Astrocyte (in vitro differentiated cells and primary cell): ENCODE results near the gene KBTBD13. TPM values are rescaled to one million over a fixed set of nuclear protein-coding genes. Genes with fewer than 3 reads are reported as not detected.

Source experiments
- DNase-seq: peaks from one replicate; pipeline ENCODE4 v3.0.0-alpha.2; 2010; ENCODE audit warnings: low read depth
- FAIRE-seq: peaks from 2 replicates; lab custom pipeline; 2011; peaks lifted over from hg19 to GRCh38; lab: Jason Lieb, UNC
- H2AFZ ChIP-seq: 2 replicates; pipeline ENCODE4 v1.6.0; 2012; ENCODE audit warnings: low read depth, low read length, inconsistent platforms
- H3K27ac ChIP-seq: 2 replicates; pipeline ENCODE4 v1.5.1; 2011; ENCODE audit warnings: low read depth, low read length, inconsistent platforms
- H3K27me3 ChIP-seq: 2 replicates; pipeline ENCODE4 v1.6.0; 2011; ENCODE audit warnings: low read length, inconsistent platforms; ENCODE audit not compliant: insufficient read depth
- H3K36me3 ChIP-seq: 2 replicates; pipeline ENCODE4 v1.5.1; 2011; ENCODE audit warnings: low read length, inconsistent platforms; ENCODE audit not compliant: insufficient read depth
- H3K4me1 ChIP-seq: 2 replicates; pipeline ENCODE4 v1.5.1; 2011; ENCODE audit warnings: low read length, inconsistent platforms; ENCODE audit not compliant: insufficient read depth
- H3K4me2 ChIP-seq: 2 replicates; pipeline ENCODE4 v1.6.0; 2012; ENCODE audit warnings: low read length, inconsistent platforms
- H3K4me3 ChIP-seq: 2 replicates; pipeline ENCODE4 v1.5.1; 2011; ENCODE audit warnings: low read depth, mild to moderate bottlenecking, low read length, inconsistent platforms; ENCODE audit not compliant: insufficient read depth
- H3K79me2 ChIP-seq: 2 replicates; pipeline ENCODE4 v1.6.0; 2012; ENCODE audit warnings: mild to moderate bottlenecking, low read length, inconsistent platforms; ENCODE audit not compliant: insufficient read depth
- H3K9ac ChIP-seq: 2 replicates; pipeline ENCODE4 v1.6.0; 2012; ENCODE audit warnings: mild to moderate bottlenecking, low read length, inconsistent platforms
- H3K9me3 ChIP-seq: 2 replicates; pipeline ENCODE4 v1.5.1; 2012; ENCODE audit warnings: low read depth, mild to moderate bottlenecking, low read length, inconsistent platforms; ENCODE audit not compliant: insufficient read depth
- H4K20me1 ChIP-seq: 2 replicates; pipeline ENCODE4 v1.6.0; 2012; ENCODE audit warnings: low read length, inconsistent platforms; ENCODE audit not compliant: insufficient read depth
- H3K27ac Mint-ChIP-seq: one replicate; pipeline ENCODE4 v1.8.0; 2021; ENCODE audit warnings: mild to moderate bottlenecking, mixed read lengths; ENCODE audit not compliant: unreplicated experiment
- H3K27me3 Mint-ChIP-seq: one replicate; pipeline ENCODE4 v1.8.0; 2021; ENCODE audit warnings: low read depth, mixed read lengths; ENCODE audit not compliant: unreplicated experiment
- H3K36me3 Mint-ChIP-seq: one replicate; pipeline ENCODE4 v1.8.0; 2021; ENCODE audit warnings: low read depth, mixed read lengths; ENCODE audit not compliant: unreplicated experiment
- H3K4me1 Mint-ChIP-seq: one replicate; pipeline ENCODE4 v1.8.0; 2021; ENCODE audit warnings: low read depth, mixed read lengths; ENCODE audit not compliant: unreplicated experiment
- H3K4me3 Mint-ChIP-seq: one replicate; pipeline ENCODE4 v1.8.0; 2021; ENCODE audit warnings: mild to moderate bottlenecking, moderate library complexity, mixed read lengths; ENCODE audit not compliant: unreplicated experiment
- H3K9me3 Mint-ChIP-seq: one replicate; pipeline ENCODE4 v1.8.0; 2021; ENCODE audit warnings: mild to moderate bottlenecking, mixed read lengths; ENCODE audit not compliant: unreplicated experiment
- CTCF ChIP-seq: IDR thresholded peaks from 2 replicates; pipeline ENCODE4 v1.5.1; 2011; ENCODE audit warnings: low read depth, mild to moderate bottlenecking, inconsistent platforms, low read length, moderate library complexity; ENCODE audit not compliant: insufficient read depth
- EZH2 ChIP-seq: IDR thresholded peaks from 2 replicates; pipeline ENCODE4 v1.6.1; 2012; ENCODE audit warnings: mild to moderate bottlenecking, low read length, inconsistent platforms; ENCODE audit not compliant: insufficient read depth
- total RNA-seq: library from RNA; stranded (reverse); gene quantifications from 2 replicates; pipeline ENCODE4 v1.2.1, GENCODE V29; 2021

Gene KBTBD13
- total RNA-seq, 1 donor from 2014 or later, result not detected

GRCh38 chr15:65094294-65094995, 17.9 kb downstream of the KBTBD13 start:
- no peak overlapping the region for H3K9ac ChIP-seq
- no peak overlapping the region for H3K27ac ChIP-seq
- no peak for FAIRE-seq
- no peak for DNase-seq
- no peak overlapping the region for H2AFZ ChIP-seq
- H3K4me1 ChIP-seq, result peaks cover 9% of the 10 kb centered on the region
- H3K36me3 ChIP-seq, result peaks cover 8% of the 10 kb centered on the region
- TF ChIP-seq EZH2, result no peak
- TF ChIP-seq CTCF, result no peak
- Mint-ChIP-seq H3K36me3 (peaks cover 29% of the 10 kb centered on the region), H3K27me3 (peaks cover 12% of the 10 kb centered on the region), H3K4me1 (peaks cover 10% of the 10 kb centered on the region), H3K4me3 (no peak overlapping the region), H3K9me3 (peaks cover 4% of the 10 kb centered on the region), H3K27ac (no peak overlapping the region)
- H3K4me3 ChIP-seq, result no peak overlapping the region
- no peaks in the 10 kb centered on the region for H3K27me3 ChIP-seq
- H3K79me2 ChIP-seq, result no peaks in the 10 kb centered on the region
- H3K4me2 ChIP-seq, result no peak overlapping the region
- H4K20me1 ChIP-seq, result peaks cover 10% of the 10 kb centered on the region
- H3K9me3 ChIP-seq, result no peaks in the 10 kb centered on the region

- Histone ChIP-seq H3K79me2 (no peaks in the 10 kb centered on the region), H3K9ac (no peak overlapping the region), H3K4me3 (no peak overlapping the region), H4K20me1 (peaks cover 10% of the 10 kb centered on the region), H3K4me2 (no peak overlapping the region), H2AFZ (no peak overlapping the region), H3K27ac (no peak overlapping the region), H3K36me3 (peaks cover 8% of the 10 kb centered on the region), H3K27me3 (no peaks in the 10 kb centered on the region), H3K9me3 (no peaks in the 10 kb centered on the region), H3K4me1 (peaks cover 9% of the 10 kb centered on the region)
- Mint-ChIP-seq H3K4me1 (peaks cover 10% of the 10 kb centered on the region), H3K27me3 (peaks cover 9% of the 10 kb centered on the region), H3K4me3 (peak overlapping the region; percentile 20), H3K27ac (no peak overlapping the region), H3K9me3 (peaks cover 4% of the 10 kb centered on the region), H3K36me3 (peaks cover 34% of the 10 kb centered on the region)
- FAIRE-seq, result no peak
- no peak for TF ChIP-seq CTCF
- no peak for TF ChIP-seq EZH2
- DNase-seq, result no peak
Observed at GRCh38 chr15:65095011-65095746, 18.6 kb downstream of the KBTBD13 start.

GRCh38 chr15:65095747-65096104, 19.2 kb downstream of the KBTBD13 start:
- DNase-seq (no peak), FAIRE-seq (no peak)
- Histone ChIP-seq H3K9me3 (no peaks in the 10 kb centered on the region), H3K36me3 (peaks cover 8% of the 10 kb centered on the region), H3K27ac (no peak overlapping the region), H4K20me1 (peaks cover 15% of the 10 kb centered on the region), H2AFZ (no peak overlapping the region), H3K4me3 (no peak overlapping the region), H3K9ac (no peak overlapping the region), H3K27me3 (no peaks in the 10 kb centered on the region), H3K4me2 (no peak overlapping the region), H3K79me2 (no peaks in the 10 kb centered on the region), H3K4me1 (peaks cover 9% of the 10 kb centered on the region)
- H3K27me3 Mint-ChIP-seq, result peaks cover 11% of the 10 kb centered on the region
- peaks cover 34% of the 10 kb centered on the region for H3K36me3 Mint-ChIP-seq
- no peak overlapping the region for H3K27ac Mint-ChIP-seq
- TF ChIP-seq CTCF (no peak), EZH2 (no peak)
- H3K9me3 Mint-ChIP-seq, result peaks cover 4% of the 10 kb centered on the region
- H3K4me3 Mint-ChIP-seq, result peak overlapping the region; percentile 20
- peaks cover 10% of the 10 kb centered on the region for H3K4me1 Mint-ChIP-seq
